HG03064 (cell line): ENCODE measurements around the gene ACAP2.

Source experiments
- ATAC-seq: cut with Tn5 transposase; IDR thresholded peaks from one replicate; pipeline ENCODE4 v1.9.1; 2021; ENCODE audit warnings: low read depth; ENCODE audit not compliant: unreplicated experiment

The ACAP2 gene

GRCh38 chr3:195263193-195263924 lies 179.5 kb downstream of the ACAP2 start:
- ATAC-seq: no peak

GRCh38 chr3:195261925-195262324 lies 180.9 kb downstream of the ACAP2 start:
- no peak for ATAC-seq

- ATAC-seq: peak; percentile 3
Measured at GRCh38 chr3:195260280-195260905, 182.4 kb downstream of the ACAP2 start.

DNA sequence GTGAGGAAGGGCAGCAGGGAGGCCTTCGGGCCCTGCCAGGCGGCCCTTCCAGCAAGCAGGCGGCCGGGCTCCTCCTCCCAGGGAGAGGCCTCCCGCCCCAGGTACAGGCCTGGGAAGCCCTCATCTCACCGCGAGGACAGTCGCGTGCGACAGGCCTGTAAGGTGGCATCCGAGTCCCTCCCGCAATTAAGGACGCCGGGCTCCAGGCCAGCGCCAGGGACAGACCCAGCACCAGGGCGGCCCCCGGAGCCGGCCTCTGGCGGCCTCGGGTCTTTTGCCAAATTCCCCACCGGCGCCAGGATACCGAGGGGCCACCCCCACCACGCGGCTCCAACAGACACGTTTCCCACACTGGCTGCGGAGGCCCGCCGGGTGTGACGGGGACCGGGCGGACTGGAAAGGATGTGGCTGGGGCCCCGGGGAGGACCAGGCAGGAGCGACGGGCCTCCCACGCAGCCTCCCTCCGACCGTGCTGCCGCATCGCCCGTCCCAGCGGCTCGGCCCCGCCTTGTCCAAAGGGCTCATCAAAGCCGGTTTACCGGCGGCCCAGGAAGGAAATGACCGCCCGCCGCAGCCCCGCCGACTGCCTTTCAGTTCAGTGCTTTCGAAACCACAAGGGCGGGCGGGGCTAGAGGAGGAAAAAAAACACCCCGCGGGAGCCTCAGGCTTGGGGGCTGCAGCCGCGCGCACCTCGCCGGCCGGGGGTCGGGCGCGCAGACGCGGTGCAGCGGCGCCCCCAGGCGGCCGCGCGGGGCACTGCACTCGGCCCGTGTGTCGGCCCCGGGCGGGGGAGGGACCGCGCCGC lies 183.1 kb downstream of the ACAP2 start:
- peak; percentile 72 for ATAC-seq

DNA sequence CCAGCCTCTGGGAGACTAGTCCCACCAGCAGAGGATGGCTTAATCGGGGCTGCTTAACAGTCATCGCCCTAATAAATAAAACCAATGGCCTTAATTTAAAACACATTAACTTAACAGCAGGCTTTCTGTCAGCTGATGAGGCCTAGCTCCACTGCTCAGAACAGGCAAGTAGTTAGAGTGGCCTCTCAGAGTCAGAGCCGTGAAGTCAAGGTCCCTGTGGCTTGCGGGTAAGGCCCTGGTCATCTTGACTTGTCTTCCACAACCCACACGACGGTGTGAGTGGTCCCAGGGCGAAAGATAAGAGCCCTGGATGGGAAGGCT lies 183.7 kb downstream of the ACAP2 start:
- peak; percentile 6 for ATAC-seq

DNA sequence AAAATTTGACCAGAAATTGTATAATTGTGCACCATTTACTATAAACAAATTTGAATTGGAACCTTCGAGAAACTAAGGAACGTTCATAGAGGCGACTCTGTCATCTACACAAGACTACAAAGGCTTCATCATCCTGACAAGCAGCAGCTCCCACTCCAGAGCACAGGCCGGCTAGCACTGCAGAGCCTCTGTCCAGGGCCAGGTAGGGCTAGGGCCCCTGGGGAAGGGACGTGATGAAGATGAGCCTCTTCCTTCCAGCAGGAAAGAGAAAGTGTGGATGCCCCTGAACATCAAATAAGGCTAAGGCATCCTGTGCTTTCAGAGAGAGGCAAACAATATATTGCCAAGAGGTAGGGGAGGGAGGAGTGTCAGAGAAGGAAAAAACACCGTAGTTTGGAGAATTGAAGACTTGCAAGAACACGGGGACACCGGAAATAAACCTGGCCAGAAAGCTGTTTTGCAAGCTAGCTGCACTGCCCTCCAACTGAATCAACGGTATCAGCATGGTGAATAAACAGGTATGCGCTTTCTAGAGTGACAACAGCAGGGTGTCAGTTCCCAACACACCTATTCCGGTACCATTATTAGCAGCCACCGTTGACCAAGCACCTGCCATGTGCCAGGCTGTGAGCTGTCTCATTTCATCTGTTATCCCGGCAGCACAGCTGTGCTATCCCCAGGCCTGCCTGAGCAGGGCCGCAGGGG lies 184.2 kb downstream of the ACAP2 start:
- no peak for ATAC-seq

DNA sequence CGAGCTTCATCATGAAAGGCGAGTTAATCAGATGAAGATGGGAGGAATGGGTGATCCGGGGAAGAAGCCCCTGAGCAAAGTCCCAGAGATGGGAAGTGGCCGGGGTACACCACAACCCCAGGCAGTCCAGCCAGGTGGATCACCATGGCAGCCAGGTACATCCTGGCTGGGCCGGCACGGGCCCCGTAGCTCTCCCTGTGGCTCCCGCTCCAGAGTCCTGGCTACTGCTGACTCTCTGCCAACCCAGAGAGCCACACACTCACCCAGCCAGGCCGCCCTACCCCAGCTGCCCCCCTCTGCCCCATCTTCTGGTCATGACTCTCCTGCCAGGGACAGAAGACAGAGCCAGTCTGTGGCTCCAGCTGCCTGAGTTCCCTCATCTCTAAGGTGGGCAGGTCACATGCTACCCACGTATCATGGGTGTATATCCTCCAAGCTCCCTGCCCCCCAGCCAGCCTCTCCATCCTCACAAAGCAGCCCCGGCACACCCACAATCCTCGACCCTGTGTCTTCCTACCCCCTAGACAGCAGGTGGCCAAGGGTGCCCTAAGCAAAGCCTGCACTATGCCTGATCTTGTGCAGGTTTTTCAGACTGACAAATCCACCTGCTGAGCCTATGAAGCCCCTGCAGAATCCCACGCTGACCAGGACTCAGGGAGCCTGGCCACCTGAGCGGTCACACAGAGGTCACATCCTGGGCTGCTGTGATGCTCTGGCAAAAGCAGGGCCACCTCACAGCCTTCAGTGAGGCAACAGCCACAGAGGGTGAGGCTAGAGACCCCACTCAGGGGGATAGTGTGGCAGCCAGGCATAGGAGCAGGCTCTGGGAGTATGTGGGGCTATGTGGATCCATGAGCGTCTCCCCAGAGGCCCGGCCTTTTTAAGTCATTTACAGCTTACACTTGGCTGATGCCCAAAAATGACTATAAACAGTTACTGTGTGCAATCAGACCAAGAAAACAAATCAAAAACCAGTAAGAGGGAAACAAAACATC lies 185.1 kb downstream of the ACAP2 start:
- no peak for ATAC-seq

- no peak for ATAC-seq
Measured at GRCh38 chr3:195256639-195257453, 186.0 kb downstream of the ACAP2 start.

DNA sequence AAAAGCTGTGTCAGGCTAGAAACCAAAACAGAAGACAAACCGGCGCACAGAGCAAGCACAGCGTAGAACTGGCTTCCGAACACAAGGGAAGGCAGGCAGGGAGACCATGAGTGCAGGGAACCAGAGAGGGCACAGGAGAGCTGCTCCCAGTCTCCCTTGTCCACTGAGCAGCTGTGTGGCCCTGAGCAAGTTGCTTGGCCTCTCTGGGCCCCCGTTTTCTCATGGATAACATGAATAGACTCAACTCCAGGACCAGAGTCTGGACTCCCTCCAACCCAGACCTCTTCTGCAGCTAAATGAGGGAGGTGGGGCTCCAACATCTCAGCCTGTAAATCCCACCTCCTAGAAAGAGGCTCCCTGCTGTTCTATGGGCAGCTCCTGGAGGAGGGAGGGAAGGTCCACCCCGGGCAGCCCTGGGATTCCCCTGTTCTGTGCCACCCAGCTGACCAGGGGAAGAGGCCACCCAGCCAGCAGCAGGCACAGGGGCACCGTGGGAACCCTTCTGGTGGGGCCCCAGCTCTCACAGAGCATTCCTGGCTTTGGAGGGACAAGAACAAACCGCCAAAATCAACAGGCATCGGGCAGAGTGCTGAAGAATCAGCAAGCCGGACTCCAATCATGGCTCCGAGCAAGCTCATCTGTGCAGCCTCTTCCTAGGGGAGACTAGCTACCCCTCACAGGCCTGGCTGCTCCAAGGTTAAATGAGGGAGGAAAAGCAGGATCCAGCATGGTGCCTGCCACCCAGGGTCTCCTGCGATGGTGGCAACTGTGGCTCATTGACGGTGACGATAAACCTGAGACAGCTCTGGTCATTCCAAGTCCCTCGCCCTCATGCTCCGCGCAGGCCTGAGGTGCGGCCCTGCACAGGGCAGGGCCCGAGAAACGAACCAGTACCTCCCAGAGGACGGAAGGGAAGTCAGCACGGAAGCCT lies 187.0 kb downstream of the ACAP2 start:
- no peak for ATAC-seq

DNA sequence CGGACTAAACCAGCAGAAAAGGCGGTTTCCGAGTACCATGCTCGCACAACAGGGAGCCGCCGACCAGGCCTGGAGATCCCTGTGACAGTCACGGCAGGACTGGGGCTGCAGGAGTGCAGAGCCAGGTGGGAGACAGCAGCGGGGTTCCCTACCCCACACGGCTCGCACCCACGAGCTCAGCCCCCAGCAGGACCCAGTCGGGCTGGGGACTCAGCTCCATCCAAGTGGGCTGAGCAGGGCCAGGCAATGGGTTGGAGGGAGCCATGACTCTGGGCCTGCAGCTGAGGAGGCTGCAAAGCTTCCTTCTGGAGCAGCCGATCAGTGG lies 187.7 kb downstream of the ACAP2 start:
- no peak for ATAC-seq

DNA sequence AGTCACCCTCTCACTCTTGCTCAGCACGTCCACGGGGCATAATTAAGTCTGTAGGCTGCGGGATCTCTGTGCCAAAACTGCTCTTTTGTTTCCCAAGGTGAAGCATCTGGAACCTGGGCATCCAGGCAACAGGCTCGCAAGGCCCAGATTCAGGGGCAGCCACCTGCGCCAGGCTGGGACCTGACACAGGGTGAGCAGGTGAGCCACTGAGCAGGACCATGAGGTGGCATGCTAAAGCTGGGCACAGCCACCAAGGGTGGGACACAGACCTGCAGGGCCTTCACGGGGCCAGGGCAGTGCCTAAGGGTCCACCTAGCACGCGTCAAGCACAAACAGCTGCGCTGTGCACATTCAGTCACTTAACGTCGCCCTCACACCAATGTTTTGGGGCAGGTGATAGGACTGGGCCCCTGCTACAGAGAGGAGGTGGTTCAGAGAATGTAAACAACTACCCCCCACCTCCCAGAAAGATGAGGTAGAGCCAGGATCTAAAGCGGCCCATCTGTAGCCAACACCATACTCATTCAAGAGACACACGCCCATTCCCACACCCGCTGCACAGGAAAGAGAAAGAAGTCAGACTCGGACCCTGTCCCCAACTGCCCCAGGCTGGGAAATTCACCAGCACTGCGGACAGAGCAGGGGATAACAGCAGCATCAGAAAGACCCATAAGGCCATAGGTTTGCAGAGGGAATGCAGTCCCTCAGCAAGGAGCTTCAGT lies 188.2 kb downstream of the ACAP2 start:
- ATAC-seq: no peak

- no peak for ATAC-seq
Measured at GRCh38 chr3:195253923-195254432, 188.8 kb downstream of the ACAP2 start.

DNA sequence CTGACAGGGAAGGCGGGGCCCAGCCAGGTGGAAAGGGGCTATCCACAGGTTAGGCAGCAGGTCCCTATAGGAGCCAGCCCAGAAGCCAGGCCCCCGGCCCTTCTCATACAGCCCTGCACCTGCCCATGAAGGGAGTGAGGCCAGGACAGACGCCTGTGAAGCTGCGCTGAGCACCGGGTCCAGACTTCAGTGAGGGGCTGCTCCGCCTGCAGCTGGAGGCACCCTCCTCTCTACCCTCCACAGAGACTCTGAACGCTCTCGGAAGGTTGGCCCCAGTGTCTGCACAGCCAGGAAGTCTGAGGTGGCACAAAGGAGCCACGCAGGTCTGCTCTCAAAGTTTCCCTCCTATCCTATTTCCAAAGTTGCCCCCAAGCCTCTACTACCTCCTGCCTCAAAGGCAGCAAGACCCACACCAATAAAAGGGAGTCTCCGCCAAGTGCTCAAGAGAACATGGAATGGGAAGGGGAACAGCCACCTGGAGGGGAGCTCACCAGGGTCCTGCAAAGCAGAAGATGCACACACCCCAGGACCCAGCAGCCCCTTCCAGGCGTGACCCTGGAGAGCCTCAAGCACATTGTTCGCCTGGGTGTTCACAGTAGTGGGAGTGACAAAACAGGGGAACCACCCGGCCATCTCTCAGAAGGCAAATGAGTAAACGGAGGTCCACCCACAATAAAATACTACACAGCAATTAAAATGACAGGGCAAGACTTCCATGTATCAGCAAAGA lies 191.3 kb downstream of the ACAP2 start:
- ATAC-seq: no peak

- peak; percentile 48 for ATAC-seq
Measured at GRCh38 chr3:195250473-195251251, 192.2 kb downstream of the ACAP2 start.

DNA sequence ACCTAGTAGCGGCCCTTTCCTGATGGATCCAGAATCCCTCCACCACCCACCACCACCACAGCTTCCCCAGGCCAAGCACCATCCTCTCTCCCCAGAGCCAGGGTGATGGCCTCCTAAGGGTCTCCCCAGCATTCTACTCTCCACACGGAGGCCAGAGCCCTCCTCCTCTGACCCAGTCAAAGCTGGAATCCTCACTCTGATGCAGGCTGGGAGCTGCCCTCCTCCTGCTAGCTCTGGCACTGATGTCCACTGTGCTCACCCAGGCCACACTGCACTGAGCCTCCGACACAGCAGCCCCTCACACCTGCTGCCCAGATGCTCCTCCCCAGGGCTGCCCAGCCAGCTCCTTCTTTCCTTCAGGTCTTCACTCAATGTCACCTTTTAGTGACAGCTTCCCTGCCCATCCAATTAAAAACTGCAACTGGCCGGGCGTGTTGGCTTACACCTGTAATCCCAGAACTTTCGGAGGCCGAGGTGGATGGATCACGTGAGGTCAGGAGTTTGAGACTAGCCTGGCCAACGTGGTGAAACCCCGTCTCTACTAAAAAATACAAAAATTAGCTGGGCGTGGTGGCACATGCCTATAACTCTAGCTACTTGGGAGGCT lies 192.9 kb downstream of the ACAP2 start:
- no peak for ATAC-seq
